ENCODE data around the gene SPPL2B.
"Not testable (repeated sequence)": the region's sequence is repeated elsewhere in the genome, so short reads cannot be mapped to it uniquely, and the experiment has no call there.

Gene SPPL2B

DNA sequence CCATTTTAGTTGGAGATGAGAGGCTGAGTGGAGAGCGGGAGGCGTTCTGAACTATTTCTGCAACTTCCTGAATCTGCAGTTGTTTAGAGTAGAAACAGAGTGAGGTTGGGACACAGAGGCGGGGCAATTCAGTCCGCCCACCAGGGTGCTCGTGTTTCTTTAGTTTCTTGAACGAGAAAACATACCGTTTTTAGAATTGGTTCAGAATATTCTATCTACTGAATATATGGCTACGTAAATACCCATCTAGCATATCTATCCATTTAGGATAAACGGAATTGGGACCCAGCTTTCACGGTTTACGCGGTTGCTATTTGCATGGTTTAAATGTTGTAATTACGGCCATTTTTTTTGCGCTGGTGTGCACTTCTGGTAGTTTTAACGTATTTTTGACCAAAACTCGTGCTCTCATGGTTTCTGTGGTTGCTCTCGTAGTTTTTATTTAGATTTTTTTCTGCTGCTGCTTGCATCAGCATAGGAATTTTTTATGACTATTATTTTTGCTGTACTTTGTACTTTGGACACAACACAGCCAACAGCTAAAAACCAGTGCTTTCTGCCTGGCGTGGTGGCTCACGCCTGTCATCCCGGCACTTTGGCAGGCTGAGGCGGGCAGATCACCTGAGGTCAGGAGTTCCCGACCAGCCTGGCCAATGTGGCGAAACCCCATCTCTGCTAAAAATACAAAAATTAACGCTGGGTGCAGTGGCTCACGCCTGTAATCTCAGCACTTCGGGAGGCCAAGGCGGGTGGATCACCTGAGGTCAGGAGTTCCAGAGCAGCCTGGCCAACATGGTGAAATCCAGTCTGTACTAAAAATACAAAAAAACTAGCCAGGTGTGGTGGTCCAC lies 66.2 kb downstream of the SPPL2B start:
- H3K27me3 ChIP-seq (replicated peaks; ENCODE audit: insufficient read depth, low read length), result no peaks in the 10 kb centered on the region
- H3F3A ChIP-seq (ENCODE audit: insufficient read depth, low read length), result peaks cover 32% of the 10 kb centered on the region
- DNase-seq, result peak; percentile 92
- H3K9me2 ChIP-seq (replicated peaks; ENCODE audit: insufficient read depth, low read length), result no peaks in the 10 kb centered on the region
- H3K9ac ChIP-seq (ENCODE audit: low read length), result peak overlapping the region; percentile 59
- H4K20me1 ChIP-seq (ENCODE audit: insufficient read depth, low read length), result no peaks in the 10 kb centered on the region
- no peaks in the 10 kb centered on the region for H3K36me3 ChIP-seq (replicated peaks; ENCODE audit: insufficient read depth, low read length)
- peak overlapping the region; percentile 9; the same call in 1 of the 2 replicates for H2AFZ ChIP-seq (ENCODE audit: low read length)
- peak overlapping the region; percentile 86 for H3K27ac ChIP-seq (ENCODE audit: low read length)
- H3K4me2 ChIP-seq (ENCODE audit: low read depth, low read length), result peak overlapping the region; percentile 45
- H3K79me2 ChIP-seq (ENCODE audit: low read length), result no peaks in the 10 kb centered on the region
- no peak for TF ChIP-seq EZH2 (optimal IDR thresholded peaks at IDR 0.05; ENCODE audit: low read depth, low read length)
- TF ChIP-seq, protein P1, sequence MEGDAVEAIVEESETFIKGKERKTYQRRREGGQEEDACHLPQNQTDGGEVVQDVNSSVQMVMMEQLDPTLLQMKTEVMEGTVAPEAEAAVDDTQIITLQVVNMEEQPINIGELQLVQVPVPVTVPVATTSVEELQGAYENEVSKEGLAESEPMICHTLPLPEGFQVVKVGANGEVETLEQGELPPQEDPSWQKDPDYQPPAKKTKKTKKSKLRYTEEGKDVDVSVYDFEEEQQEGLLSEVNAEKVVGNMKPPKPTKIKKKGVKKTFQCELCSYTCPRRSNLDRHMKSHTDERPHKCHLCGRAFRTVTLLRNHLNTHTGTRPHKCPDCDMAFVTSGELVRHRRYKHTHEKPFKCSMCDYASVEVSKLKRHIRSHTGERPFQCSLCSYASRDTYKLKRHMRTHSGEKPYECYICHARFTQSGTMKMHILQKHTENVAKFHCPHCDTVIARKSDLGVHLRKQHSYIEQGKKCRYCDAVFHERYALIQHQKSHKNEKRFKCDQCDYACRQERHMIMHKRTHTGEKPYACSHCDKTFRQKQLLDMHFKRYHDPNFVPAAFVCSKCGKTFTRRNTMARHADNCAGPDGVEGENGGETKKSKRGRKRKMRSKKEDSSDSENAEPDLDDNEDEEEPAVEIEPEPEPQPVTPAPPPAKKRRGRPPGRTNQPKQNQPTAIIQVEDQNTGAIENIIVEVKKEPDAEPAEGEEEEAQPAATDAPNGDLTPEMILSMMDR (IDR thresholded peaks at IDR 0.05; ENCODE audit: low read length), result no peak
- TF ChIP-seq EZH2phosphoT487 (IDR thresholded peaks at IDR 0.05; ENCODE audit: low read length), result no peak
- H3K9me3 ChIP-seq (replicated peaks; ENCODE audit: insufficient read depth, low read length), result no peaks in the 10 kb centered on the region
- peak overlapping the region; percentile 31 for H3K4me3 ChIP-seq (ENCODE audit: low read length)
- peaks cover 24% of the 10 kb centered on the region for H3K4me1 ChIP-seq (ENCODE audit: low read length)

DNA sequence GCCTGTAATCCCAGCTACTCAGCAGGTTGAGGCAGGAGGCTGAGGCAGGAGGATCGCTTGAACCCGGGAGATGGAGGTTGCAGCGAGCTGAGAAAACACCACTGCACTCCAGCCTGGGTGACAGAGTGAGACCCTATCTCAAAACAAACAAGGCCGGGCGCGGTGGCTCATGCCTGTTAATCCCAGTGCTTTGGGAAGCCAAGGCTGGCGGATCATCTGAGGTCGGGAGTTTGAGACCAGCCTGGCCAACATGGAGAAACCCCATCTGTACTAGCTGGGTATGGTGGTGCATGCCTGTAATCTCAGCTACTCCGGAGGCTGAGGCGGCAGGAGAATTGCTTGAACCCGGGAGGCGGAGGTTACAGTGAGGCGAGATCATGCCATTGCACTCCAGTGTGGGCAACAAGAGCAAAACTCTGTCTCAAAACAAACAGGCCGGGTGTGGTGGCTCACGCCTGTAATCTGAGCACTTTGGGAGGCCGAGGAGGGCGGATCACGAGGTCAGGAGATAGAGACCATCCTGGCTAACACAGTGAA lies 66.9 kb downstream of the SPPL2B start:
- not testable (repeated sequence) for H3K9me2 ChIP-seq (replicated peaks; ENCODE audit: insufficient read depth, low read length); H3K79me2 ChIP-seq (ENCODE audit: low read length); H3K9me3 ChIP-seq (replicated peaks; ENCODE audit: insufficient read depth, low read length); H4K20me1 ChIP-seq (ENCODE audit: insufficient read depth, low read length); H3K36me3 ChIP-seq (replicated peaks; ENCODE audit: insufficient read depth, low read length); DNase-seq; H3K27me3 ChIP-seq (replicated peaks; ENCODE audit: insufficient read depth, low read length)
- H3K27ac ChIP-seq (ENCODE audit: low read length), result peak overlapping the region; percentile 86
- peak overlapping the region; percentile 45 for H3K4me2 ChIP-seq (ENCODE audit: low read depth, low read length)
- peak overlapping the region; percentile 9; the same call in 1 of the 2 replicates for H2AFZ ChIP-seq (ENCODE audit: low read length)
- H3K9ac ChIP-seq (ENCODE audit: low read length), result peak overlapping the region; percentile 59
- peaks cover 32% of the 10 kb centered on the region for H3F3A ChIP-seq (ENCODE audit: insufficient read depth, low read length)
- peaks cover 24% of the 10 kb centered on the region for H3K4me1 ChIP-seq (ENCODE audit: low read length)
- H3K4me3 ChIP-seq (ENCODE audit: low read length), result peak overlapping the region; percentile 31

DNA sequence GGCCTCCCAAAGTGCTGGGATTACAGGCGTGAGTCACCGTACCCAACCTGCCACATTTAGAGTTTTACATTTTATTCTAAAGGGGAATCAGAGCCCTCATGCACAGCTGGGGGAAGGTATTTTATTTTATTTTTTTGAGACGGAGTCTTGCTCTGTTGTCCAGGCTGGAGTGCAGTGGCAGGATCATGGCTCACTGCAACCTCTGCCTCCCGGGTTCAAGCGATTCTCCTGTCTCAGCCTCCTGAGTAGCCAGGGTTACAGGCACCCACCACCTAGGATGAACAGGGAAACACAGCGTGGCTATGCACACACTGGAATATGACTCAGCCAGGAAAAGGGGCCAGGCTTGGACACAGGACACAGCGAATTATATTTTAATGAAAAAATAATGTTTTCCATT lies 68.7 kb downstream of the SPPL2B start:
- H3K36me3 ChIP-seq (replicated peaks; ENCODE audit: insufficient read depth, low read length); DNase-seq; H2AFZ ChIP-seq (ENCODE audit: low read length); H3K27ac ChIP-seq (ENCODE audit: low read length); H3K9ac ChIP-seq (ENCODE audit: low read length); H3K9me3 ChIP-seq (replicated peaks; ENCODE audit: insufficient read depth, low read length); H4K20me1 ChIP-seq (ENCODE audit: insufficient read depth, low read length); H3K79me2 ChIP-seq (ENCODE audit: low read length); H3K4me3 ChIP-seq (ENCODE audit: low read length); H3K27me3 ChIP-seq (replicated peaks; ENCODE audit: insufficient read depth, low read length); H3K4me2 ChIP-seq (ENCODE audit: low read depth, low read length); H3K9me2 ChIP-seq (replicated peaks; ENCODE audit: insufficient read depth, low read length): not testable (repeated sequence)
- Histone ChIP-seq H3K4me1 (ENCODE audit: low read length) (peaks cover 18% of the 10 kb centered on the region), H3F3A (ENCODE audit: insufficient read depth, low read length) (peaks cover 31% of the 10 kb centered on the region)

DNA sequence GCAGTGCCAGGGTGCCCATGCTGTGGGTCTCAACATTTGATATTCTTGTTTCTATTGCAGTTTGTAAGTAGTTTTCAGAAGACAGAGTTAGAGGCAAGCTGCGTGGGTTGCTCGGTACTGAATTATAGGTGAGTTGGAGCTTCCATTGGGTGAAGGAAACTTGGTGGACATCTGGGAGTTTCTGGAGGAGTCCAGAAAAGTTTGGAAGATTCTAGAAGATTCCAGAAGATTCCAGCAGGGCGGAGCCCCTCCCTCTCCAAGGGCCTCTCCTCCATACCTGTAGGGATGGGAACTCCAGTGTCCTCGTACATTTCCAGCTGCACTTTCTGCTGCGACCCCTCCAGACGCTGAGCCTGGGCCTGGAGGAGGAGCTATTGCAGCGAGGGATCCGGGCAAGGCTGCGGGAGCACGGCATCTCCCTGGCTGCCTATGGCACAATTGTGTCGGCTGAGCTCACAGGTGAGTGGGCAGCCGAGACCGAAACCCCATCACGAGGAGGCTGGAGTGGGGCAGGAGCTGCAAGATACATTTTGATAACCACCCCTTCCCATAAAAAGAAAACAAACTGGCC lies 70.3 kb downstream of the SPPL2B start:
- Histone ChIP-seq H3K9me3 (replicated peaks; ENCODE audit: insufficient read depth, low read length) (no peaks in the 10 kb centered on the region), H2AFZ (ENCODE audit: low read length) (no peak overlapping the region), H3K36me3 (replicated peaks; ENCODE audit: insufficient read depth, low read length) (no peaks in the 10 kb centered on the region), H3K9ac (ENCODE audit: low read length) (no peak overlapping the region), H3K27me3 (replicated peaks; ENCODE audit: insufficient read depth, low read length) (no peaks in the 10 kb centered on the region), H4K20me1 (ENCODE audit: insufficient read depth, low read length) (no peaks in the 10 kb centered on the region), H3F3A (ENCODE audit: insufficient read depth, low read length) (peaks cover 17% of the 10 kb centered on the region), H3K79me2 (ENCODE audit: low read length) (no peaks in the 10 kb centered on the region), H3K4me1 (ENCODE audit: low read length) (peaks cover 12% of the 10 kb centered on the region), H3K4me2 (ENCODE audit: low read depth, low read length) (no peak overlapping the region), H3K27ac (ENCODE audit: low read length) (no peak overlapping the region), H3K4me3 (ENCODE audit: low read length) (no peak overlapping the region), H3K9me2 (replicated peaks; ENCODE audit: insufficient read depth, low read length) (no peaks in the 10 kb centered on the region)
- TF ChIP-seq, protein P1 (IDR thresholded peaks at IDR 0.05; ENCODE audit: low read length), result no peak
- TF ChIP-seq EZH2 (optimal IDR thresholded peaks at IDR 0.05; ENCODE audit: low read depth, low read length), result no peak
- peak; percentile 27 for DNase-seq

Data from MM.1S (cell line).